K562 (cell line): ENCODE measurements around the gene PDE1A. TPM values are rescaled to one million over a fixed set of nuclear protein-coding genes. Genes with fewer than 3 reads are reported as not detected.

ENCODE experiments used
- BRD9 ChIP-seq: fragments of 450-650 bp; IDR thresholded peaks from 2 replicates; pipeline ENCODE4 v1.6.1; 2018; ENCODE audit warnings: low read depth; ENCODE audit not compliant: partially characterized antibody
- CBFB ChIP-seq: sonication (generic); formaldehyde crosslinking; IDR thresholded peaks from 2 replicates; pipeline ENCODE4 v1.4.0; 2020; ENCODE audit warnings: mild to moderate bottlenecking, missing genetic modification reagents
- CREB3 ChIP-seq: fragments of 450-650 bp; conservative IDR thresholded peaks from 2 replicates; pipeline ENCODE4 v1.6.1; 2016; ENCODE audit warnings: missing genetic modification characterization, low read depth, mild to moderate bottlenecking, missing compliant biosample characterization, moderate library complexity
- FUS ChIP-seq: fragments of 200-400 bp; formaldehyde crosslinking; optimal IDR thresholded peaks from 2 replicates; pipeline ENCODE3; 2017; ENCODE audit warnings: low read depth, low read length
- MEIS2 ChIP-seq: fragments of 450-650 bp; IDR thresholded peaks from 2 replicates; pipeline ENCODE4 v1.6.1; 2014; ENCODE audit warnings: mild to moderate bottlenecking; ENCODE audit not compliant: partially characterized antibody
- RBM25 ChIP-seq: fragments of 200-400 bp; formaldehyde crosslinking; IDR thresholded peaks from 2 replicates; pipeline ENCODE4 v1.6.1; 2018; ENCODE audit warnings: low read length, low read depth, moderate library complexity; ENCODE audit not compliant: severe bottlenecking
- TCF7 ChIP-seq: sonication (generic); IDR thresholded peaks from 2 replicates; pipeline ENCODE4 v1.6.1; 2016; ENCODE audit warnings: antibody characterized with exemption, borderline replicate concordance
- TEAD1 ChIP-seq, 2 experiments: fragments of 450-650 bp in 1 of 2; sonication (generic) in 1 of 2; formaldehyde crosslinking; IDR thresholded peaks; 2 replicates each; pipeline versions ENCODE4 v1.4.0 to v1.8.0; 2020 to 2022; ENCODE audit warnings: mild to moderate bottlenecking in 2 of 2, missing genetic modification reagents in 1 of 2
- ZNF436 ChIP-seq: fragments of 250-450, 450-650 bp; sonication (Bioruptor Pico); formaldehyde crosslinking; IDR thresholded peaks from 2 replicates; pipeline ENCODE4 v1.7.0; 2020; ENCODE audit warnings: mild to moderate bottlenecking
- polyA plus RNA-seq, 8 experiments: library from polyadenylated mRNA; depleted of rRNA in 4 of 8; stranded (reverse) in 5 of 8; unstranded in 3 of 8; fragments of >200 nt; fragmentation: Nextera tagmentation in 2 of 8; fragmentation: Illumina TruSeq in 1 of 8; extraction: Ambion mirVana in 2 of 8; extraction: Trizol in 1 of 8; gene quantifications; 2 replicates each; pipeline versions ENCODE4 v1.2.1 to v1.2.3, GENCODE V29; 2011 to 2014; ENCODE audit warnings: inconsistent platforms in 1 of 8, missing spikeins in 1 of 8
- total RNA-seq, 7 experiments: library from RNA; depleted of rRNA in 6 of 7; stranded (reverse); fragments of >200 nt in 6 of 7; fragmentation: Illumina TruSeq in 2 of 7; extraction: Trizol in 2 of 7; gene quantifications; 2 replicates each; pipeline versions ENCODE4 v1.2.1 to v1.2.3, GENCODE V29; 2011 to 2021; ENCODE audit warnings: low replicate concordance in 1 of 7
- TF ChIP-seq, protein P1 (sequence below): sonication (generic); formaldehyde crosslinking; IDR thresholded peaks from 2 replicates; pipeline ENCODE4 v1.8.0; 2022; ENCODE audit warnings: mild to moderate bottlenecking, missing genetic modification reagents
- TF ChIP-seq, protein P2 (sequence below): fragments of 250-450 bp; sonication (Bioruptor Pico); IDR thresholded peaks from 2 replicates; pipeline ENCODE4 v1.6.1; 2021; ENCODE audit warnings: mild to moderate bottlenecking

Gene PDE1A
- total and polyA plus RNA-seq, 9 of the 15 experiments (the other 6 are each of a cell fraction or from before 2014, with no cell fraction given) = 0.14 to 0.91 (median 0.32) TPM

- TF ChIP-seq RBM25 (no peak), CBFB (CRISPR knock-in tag) (no peak), BRD9 (no peak), FUS (no peak), MEIS2 (no peak), CREB3 (tag) (no peak), TEAD1 (CRISPR knock-in tag; IDR thresholded peaks at IDR 0.05) (no peak), TCF7 (no peak), ZNF436 (CRISPR knock-in tag) (no peak)
- TF ChIP-seq, protein P1, sequence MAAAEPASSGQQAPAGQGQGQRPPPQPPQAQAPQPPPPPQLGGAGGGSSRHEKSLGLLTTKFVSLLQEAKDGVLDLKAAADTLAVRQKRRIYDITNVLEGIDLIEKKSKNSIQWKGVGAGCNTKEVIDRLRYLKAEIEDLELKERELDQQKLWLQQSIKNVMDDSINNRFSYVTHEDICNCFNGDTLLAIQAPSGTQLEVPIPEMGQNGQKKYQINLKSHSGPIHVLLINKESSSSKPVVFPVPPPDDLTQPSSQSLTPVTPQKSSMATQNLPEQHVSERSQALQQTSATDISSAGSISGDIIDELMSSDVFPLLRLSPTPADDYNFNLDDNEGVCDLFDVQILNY = no peak
- TF ChIP-seq, protein P2, sequence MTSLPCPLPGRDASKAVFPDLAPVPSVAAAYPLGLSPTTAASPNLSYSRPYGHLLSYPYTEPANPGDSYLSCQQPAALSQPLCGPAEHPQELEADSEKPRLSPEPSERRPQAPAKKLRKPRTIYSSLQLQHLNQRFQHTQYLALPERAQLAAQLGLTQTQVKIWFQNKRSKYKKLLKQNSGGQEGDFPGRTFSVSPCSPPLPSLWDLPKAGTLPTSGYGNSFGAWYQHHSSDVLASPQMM (CRISPR knock-in tag) = no peak
Measured at GRCh38 chr2:182242609-182243008, 184.2 kb downstream of the PDE1A start (continued).
